Astrocyte of the spinal cord (primary cell): Measurements from ENCODE around the gene ACSF3.

Source experiments
- DNase-seq: peaks from one replicate; pipeline ENCODE4 v3.0.0; 2011; ENCODE audit warnings: low read depth, low spot score
- H3K4me3 ChIP-seq: 2 replicates; pipeline ENCODE4 v1.5.1; 2011; ENCODE audit warnings: low read depth, mild to moderate bottlenecking, low read length, moderate library complexity
- in situ Hi-C: cut with HindIII; loops from 2 replicates; pipeline ENCODE4 v1.10.0; 2017; ENCODE audit warnings: low sequenced_read_pairs
- TF ChIP-seq, protein P1 (sequence below): IDR thresholded peaks from 2 replicates; pipeline ENCODE4 v1.5.1; 2012; ENCODE audit warnings: low read depth, mild to moderate bottlenecking, low read length, inconsistent platforms

ACSF3 gene

DNA sequence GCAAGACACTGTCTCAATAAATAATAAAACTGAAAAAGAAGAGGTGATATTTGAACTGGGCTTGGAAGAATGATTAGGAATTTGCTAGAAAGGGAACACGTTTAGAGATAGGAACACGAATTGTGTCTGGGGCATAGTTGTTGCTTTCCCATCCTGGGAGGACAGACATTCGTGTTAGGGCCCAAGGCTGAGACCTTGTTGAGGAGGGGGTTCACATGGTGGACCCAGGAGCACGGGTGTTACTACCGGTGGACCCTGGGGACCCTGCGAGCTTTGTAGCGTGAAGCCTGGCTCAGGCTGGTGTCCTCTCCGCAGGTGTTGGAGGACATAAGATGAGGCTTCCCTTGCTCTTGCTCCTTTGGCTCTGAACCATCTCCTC is 1.2 kb downstream of the ACSF3 start:
- DNase-seq, result no peak
- H3K4me3 ChIP-seq, result peak overlapping the region; percentile 72
- in situ Hi-C loops, result no loop called here
- TF ChIP-seq, protein P1, sequence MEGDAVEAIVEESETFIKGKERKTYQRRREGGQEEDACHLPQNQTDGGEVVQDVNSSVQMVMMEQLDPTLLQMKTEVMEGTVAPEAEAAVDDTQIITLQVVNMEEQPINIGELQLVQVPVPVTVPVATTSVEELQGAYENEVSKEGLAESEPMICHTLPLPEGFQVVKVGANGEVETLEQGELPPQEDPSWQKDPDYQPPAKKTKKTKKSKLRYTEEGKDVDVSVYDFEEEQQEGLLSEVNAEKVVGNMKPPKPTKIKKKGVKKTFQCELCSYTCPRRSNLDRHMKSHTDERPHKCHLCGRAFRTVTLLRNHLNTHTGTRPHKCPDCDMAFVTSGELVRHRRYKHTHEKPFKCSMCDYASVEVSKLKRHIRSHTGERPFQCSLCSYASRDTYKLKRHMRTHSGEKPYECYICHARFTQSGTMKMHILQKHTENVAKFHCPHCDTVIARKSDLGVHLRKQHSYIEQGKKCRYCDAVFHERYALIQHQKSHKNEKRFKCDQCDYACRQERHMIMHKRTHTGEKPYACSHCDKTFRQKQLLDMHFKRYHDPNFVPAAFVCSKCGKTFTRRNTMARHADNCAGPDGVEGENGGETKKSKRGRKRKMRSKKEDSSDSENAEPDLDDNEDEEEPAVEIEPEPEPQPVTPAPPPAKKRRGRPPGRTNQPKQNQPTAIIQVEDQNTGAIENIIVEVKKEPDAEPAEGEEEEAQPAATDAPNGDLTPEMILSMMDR, result no peak

- peak; percentile 2 for DNase-seq
- H3K4me3 ChIP-seq, result no peak overlapping the region
- in situ Hi-C loops, result no loop called here
- TF ChIP-seq, protein P1, result no peak
Observed at GRCh38 chr16:89095491-89095951, 1.9 kb downstream of the ACSF3 start.

- TF ChIP-seq, protein P1, result no peak
- DNase-seq, result no peak
- in situ Hi-C loops, result no loop called here
- H3K4me3 ChIP-seq, result no peak overlapping the region
Observed at GRCh38 chr16:89096042-89096717, 2.5 kb downstream of the ACSF3 start.

- TF ChIP-seq, protein P1, result no peak
- no peak for DNase-seq
- in situ Hi-C loops, result no loop called here
- no peak overlapping the region for H3K4me3 ChIP-seq
Observed at GRCh38 chr16:89096768-89097391, 3.2 kb downstream of the ACSF3 start.

- TF ChIP-seq, protein P1, result no peak
- no peak for DNase-seq
- H3K4me3 ChIP-seq, result no peak overlapping the region
- in situ Hi-C loops, result no loop called here
Observed at GRCh38 chr16:89097392-89097772, 3.7 kb downstream of the ACSF3 start.

DNA sequence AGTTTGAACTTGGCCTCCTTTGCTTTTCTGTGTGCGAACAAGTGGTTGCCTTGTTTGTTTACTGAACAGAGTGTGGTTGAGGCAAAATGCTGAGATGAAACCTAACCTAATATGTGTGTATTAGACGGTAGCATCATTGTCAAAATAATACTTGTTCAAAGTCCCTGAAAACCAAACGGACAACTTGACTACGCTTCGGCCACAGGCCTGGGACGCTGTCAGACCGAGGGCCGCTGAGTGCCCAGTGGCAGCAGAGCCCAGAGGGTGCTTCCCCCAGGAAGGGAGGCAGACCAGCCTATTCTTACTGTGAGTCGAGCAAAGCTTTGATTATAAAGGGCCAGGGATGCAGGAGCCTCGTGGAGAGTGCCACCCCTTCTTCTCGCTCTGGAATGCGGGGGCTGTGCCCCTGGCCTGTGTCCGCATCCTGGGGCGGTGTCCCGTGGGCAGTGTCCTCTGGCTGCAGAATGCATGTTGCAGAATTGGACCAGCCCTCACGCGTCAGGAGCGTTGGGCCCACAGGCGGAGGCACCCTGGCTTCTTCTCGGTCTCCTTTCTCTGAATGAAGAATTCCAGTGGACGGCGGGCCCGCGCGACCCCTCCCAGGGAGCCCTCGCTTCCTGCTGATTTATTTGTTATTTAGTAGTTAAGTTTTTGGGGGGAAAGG is 5.2 kb downstream of the ACSF3 start:
- no peak overlapping the region for H3K4me3 ChIP-seq
- TF ChIP-seq, protein P1, result no peak
- in situ Hi-C loops, result no loop called here
- DNase-seq, result no peak
